Measurements from ENCODE around the gene ELK4.

ELK4 gene

DNA sequence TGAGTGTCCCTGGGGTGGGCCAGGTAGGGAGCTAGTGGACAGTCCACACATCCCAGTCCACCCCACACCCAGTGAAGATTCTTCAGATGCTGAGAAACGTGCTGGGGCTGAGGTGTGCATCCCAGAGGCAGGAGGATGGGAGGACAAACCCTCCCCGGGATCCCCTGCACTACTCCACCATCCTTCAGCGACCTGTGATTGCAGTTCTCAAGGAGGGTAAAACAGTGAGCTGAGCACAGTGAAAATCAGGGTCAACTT is 51.0 kb downstream of the ELK4 start:
- no peak for DNase-seq (ENCODE audit: low spot score)

DNA sequence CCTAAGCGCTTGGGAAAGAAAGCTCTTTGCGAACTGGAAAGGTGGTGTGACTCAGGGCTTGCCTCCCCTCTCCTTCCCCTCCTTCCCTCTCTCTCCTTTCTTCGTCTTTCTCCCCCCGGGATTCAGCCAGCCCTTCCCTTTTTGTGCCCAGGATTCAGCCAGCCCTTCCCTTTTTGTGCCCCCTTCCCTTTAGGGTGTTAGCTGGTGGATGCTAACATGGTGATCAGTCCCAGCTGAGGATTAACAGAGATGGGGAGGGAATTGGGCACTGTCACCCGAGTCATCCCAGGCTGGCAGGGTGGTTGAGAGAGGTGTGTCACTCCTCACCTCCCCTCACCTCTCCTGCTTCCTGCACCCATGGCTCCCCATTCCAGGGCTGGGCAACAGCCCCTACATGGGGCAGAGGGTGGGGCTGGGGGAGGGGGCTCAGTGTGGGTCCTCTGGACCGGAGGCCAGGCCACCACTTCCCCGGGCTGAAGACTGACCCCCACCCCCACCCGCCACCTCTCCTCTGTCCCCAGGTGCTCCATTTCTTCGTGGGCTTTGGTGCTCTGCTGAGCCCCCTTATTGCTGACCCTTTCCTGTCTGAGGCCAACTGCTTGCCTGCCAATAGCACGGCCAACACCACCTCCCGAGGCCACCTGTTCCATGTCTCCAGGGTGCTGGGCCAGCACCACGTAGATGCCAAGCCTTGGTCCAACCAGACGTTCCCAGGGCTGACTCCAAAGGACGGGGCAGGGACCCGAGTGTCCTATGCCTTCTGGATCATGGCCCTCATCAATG is 51.5 kb downstream of the ELK4 start:
- no peak for DNase-seq (ENCODE audit: low spot score)

DNA sequence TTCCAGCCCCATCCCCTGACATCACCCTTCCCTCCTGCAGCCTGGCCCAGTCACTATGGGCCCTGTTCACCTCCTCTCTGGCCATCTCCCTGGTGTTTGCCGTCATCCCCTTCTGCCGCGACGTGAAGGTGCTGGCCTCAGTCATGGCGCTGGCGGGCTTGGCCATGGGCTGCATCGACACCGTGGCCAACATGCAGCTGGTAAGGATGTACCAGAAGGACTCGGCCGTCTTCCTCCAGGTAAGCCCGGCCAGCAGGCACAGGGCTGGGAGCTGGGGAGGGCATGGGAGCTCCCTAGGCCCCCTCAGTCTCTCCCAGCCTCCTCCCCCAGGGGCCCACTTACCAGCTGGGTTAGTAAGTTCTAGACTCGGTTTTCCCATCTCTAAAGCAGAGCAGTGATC is 52.1 kb downstream of the ELK4 start:
- DNase-seq (ENCODE audit: low spot score) = no peak

DNA sequence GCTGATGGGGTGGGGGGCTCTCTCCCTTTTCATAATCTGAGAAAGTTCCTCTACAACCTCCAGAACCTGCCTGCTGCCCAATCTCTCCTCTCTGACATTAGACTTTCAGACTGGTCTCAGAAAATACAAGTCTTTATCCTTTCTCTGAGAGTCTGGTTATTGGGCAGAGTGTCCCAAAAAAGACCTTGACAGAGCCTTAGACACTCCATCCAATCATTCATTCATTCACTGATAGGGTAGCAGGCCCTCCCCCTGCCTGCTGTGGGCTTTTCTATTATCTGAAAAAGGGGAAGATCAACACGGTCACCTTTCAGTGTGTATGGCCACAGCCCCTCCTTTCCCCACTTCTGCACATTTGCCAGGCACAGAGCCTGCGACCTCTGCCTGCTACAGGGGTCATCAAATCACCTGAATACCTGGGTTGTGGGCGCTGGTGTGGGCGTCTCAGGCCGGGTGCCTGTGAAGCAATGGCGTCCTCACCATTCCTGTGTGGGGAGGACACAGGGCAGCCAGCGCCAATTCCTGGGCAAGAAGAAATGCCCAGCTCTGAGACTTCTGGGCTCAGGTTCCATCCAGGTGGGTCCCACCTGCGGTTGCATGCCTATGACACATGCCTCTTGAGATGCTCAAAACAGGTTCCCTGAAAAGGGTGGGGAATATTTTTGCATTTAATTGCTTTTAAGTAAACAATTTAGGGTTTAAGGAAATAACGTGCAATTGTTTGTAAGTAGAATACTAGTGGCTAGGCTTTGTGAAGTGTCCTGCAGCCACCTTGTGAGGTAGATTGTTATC is 52.8 kb downstream of the ELK4 start:
- DNase-seq (ENCODE audit: low spot score) = no peak

DNA sequence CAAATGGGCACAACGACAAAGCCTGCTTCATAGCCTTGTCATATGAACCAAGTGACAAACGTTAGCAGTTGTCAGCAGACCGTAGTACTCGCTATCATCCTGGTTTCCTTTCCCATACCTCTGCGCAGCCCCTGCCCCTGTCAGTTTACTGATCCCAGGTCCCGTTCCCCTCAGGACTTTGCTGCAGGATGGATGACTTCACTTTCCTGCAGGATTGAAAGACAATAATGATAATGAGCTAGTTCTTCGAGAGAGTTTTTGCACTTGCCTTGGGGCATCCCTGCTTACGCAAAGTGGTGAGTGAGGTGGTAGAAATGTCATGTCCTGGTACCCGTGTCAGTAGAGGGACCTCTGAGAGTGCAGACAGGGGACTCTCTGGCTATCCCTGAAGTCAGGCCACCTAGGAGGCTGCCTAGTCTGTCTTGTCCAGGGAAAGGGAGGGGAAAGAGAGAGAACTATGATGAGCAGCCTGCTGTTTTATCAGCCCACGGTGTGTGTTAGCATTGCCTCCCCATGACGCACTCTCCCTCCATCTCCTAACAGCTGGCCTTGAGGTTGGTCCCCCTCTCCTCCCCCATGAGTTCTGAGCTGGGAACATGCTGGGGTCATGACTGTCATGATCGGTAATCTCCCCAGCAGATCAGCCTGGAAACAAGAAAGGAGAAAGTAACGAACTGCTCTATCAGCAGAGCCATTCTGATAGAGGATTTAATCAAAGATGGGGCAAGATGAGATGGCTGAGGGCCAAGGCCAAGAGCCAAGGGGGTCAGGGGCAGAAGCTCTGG is 53.7 kb downstream of the ELK4 start:
- DNase-seq (ENCODE audit: low spot score) = no peak

DNA sequence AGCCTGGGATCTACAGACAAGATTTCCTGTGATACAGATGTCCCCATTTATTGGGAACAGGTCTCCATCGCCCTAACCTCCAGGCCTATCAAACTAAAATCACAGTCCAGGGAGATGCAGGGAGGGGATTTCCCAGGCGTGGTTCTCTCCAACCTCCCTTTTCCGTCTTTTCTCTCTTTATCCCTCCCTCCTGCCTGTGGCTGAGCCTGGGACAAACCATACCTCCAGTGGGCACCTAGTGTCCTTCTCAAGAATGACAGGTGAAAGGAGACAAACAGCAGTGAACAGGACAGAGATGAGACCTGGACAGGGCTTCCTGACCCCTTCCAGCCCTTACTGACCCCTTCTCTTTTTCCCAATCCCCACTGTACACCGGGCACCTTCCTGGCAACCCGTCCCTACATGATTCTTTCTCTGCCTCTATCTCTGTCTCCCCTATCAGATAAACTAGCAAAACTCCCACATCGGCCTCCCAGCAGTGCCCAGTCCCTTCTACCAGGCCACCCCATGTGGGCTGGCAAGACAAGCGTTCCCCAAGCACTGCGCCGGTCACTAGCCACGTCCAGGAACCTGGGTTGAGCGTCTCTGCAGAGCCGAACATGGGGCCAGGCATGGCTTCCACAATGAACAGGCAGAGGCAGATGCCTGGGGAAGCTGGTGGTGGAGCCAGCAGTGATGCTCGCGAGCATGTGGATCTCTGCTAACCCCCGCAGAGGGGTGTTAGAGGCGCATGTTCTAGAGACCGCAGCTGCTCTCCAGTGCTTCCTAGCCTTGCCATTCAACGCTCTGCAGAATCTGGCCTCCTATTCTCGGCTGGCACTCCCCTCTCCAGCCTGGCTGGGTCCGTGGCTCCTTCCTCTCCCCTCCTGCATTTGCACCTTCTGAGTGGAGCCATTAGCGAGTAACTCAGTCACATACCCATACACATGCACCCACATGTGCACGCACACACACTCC is 54.7 kb downstream of the ELK4 start:
- no peak for DNase-seq (ENCODE audit: low spot score)

DNA sequence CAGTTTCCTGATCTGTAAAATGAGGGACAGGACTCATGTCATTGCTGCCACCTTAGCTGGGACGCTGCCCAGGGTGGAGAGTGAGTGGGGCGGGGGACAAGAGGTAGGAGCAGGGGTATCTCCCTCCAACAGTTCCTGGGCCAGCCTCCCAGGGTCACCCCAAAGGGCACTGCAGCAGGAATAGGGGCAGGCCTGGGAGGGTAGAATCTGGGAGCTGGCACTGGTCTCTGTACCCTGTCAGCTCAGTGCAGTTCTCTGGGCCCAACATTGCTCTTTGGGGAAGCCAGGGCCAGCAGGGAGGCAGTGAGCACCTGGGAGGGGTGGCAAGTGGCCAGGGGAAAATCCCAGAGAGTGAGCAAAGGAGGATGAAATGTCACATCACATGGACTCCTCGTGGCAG is 55.8 kb downstream of the ELK4 start:
- no peak for DNase-seq (ENCODE audit: low spot score)

DNA sequence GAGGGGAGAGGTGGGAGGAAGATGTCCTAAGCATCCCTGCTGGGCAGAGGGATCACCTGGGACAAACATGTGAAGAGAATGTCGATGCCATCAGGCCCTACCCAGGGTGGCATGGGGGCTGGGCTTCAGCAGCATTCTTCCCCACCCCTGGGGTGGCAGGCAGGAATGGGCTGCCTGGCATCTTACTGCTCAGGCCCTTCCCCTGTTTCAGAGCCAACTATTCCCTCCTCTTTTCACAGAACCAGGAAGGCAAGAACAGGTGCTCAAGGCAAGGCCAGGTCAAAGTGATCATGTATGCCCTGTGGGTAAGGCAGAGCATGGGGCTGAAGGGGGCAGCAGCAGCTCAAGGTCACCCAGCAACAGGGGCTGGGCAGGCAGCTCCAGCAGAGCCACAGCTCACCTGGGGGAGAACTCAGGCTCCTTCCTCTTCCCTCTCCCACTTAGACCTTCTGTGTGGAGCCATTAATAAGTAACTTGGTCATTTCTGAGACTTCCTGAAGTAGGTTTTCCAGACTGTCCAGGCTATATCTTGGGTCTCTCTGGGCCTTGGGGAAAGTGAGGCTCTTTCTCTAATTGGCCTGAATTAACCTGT is 56.4 kb downstream of the ELK4 start:
- DNase-seq (ENCODE audit: low spot score) = no peak

DNA sequence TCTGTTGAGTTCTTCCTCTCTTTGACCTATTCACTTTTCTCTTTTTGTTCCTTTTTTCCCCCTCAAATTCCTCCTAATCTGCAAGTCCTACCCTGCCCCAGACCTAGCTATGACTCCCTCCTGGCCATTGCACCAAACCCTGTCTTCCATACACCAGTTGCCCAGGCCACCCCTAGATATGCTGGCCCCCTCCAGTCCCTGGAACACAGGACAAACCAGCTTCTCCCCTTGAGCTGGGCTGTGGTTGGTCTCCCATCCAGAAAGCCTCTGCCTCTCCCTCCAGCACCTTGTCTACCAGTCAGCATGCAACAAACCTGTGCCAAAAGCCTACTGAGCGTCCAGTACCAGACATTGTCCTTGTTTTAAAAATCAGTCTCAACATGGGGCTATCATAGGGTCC is 59.4 kb downstream of the ELK4 start:
- no peak for DNase-seq (ENCODE audit: low spot score)

DNA sequence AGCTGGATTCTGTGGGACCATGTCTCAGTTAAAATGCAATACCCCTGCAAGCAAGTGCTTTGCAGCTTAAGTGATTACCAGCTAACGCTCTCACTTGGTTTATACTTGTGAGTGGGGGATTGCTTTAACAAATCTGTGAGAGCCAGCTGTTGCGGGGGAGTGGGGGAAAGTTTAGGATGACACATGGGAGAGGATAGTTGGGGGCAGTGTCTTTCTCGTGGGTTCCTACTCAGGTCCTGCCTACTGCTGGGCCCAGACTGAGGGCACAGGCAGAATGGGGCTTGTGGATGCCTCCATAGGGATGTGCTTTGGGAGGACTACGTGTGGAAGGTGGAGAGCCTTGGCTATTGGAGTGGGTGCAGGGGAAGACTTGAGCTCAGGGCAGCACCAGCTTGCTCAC is 60.1 kb downstream of the ELK4 start:
- no peak for DNase-seq (ENCODE audit: low spot score)

DNA sequence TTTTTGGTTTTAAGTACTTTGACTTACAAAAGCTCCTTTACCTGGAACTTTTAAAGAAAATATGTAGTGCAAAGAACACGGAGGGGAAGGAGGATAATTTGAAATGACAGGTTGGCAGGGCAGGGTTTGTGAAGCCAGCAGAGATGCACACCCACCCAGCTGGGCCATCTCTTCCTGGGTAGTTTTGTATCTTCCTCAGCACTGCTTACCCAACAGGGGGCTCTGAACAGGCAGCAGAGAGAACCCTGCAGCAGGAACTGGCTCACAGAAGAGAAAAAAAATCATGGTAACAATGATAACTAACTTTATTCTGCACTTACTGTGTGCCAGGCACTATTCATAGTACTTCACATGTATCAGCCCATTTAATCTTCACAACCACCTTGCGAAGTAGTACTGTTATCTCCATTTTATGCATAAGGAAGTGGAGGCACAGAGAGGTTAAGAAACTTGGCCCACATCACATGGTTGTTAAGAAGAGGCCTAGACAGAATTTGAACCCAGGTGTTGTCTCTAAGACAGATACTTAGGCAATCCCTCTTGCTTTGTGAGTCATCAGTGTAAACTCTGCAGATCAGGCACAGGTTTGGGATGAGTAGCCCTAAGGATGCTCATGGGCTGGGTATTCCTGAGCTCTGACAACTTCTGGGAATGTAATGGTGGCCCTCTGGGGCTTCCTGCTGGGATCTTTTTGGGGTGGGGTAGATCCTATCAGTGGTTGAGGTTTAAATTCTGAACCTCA is 60.8 kb downstream of the ELK4 start:
- no peak for DNase-seq (ENCODE audit: low spot score)

DNA sequence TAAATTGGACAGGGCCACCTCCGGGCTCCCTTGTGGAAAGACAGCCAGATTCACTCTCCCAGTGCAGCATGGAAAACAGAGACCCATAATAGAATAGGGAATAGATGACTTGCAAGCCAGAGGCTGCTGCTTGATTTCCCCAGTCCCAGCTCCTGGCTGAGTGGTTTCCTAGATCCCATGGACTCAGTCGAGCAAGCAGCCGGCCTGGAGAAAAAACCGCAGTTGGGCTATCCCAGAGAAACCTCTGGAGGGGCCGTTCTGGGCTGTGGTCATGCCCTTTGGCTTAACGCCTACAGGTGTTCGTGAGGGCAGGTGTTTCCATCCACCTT is 61.7 kb downstream of the ELK4 start:
- no peak for DNase-seq (ENCODE audit: low spot score)

DNA sequence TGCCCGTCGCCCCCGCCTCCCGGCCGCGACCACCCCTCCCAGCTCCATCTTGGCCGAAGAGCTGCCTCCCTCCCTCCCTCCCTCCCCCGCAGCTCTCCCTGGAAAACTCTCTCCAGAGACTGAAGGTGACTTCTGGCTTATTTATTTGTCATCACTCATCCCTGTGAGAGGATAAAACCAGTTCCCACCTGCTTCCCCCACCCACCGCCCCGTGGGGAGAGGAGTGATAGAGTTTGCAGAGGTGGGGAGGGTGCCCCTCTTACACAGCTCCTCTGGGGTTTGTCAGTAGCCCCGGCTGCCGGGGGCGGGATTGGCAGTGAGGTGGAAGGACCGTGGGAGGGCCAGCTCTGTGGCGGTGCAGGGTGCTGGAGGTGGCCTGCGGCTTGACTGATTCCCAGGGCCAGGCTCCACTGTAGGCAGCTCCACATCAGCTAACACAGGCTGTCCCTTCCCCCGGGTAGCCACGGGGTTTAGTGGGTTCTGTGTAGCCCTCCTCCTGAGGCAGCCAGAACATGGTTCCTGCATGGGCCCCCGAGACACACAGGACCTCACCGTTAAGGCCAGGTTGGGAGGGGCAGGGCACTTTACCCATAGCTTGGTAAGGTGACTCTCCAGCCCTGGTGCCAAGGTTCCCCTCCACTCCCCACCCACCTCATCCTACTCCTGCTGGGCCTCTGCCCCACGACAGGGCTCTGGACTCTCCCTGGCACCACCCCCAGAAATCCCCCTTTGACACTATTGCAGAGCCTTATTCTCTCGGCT is 62.2 kb downstream of the ELK4 start:
- DNase-seq (ENCODE audit: low spot score) = no peak

DNA sequence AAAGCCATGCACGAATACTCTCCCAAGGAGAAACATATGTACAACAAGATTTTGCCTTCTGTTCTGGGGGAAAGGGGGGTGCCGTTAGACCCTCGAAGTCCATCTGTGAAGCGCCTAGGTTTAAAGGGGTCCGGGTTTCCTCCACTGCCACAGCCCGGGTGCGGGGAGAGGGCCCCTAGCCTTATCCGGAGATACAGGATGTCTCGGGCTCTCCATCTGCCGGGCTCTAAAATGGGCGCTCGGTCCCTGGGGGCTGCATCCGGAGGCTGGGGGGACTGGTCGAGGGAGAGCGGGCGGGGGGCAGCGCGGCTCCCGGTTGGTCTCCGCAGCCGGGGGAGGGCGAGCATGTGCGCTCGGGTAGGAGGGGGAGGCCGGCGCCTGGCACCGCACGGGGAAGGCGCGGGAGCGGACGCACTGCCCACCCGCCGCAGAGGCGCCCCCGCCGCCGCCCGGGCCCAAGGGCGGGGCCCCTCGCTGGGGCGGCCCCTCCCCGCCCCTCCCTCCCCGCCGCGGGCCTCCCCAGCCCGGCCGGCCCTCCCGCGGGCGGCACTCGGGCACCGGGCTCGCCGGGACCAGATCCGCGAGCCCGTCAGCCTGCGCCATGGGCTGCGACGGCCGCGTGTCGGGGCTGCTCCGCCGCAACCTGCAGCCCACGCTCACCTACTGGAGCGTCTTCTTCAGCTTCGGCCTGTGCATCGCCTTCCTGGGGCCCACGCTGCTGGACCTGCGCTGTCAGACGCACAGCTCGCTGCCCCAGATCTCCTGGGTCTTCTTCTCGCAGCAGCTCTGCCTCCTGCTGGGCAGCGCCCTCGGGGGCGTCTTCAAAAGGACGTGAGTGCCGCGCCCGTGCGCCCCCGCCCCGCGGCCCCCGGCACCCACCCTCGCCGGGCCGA is 63.1 kb downstream of the ELK4 start:
- DNase-seq (ENCODE audit: low spot score) = peak; percentile 26

DNA sequence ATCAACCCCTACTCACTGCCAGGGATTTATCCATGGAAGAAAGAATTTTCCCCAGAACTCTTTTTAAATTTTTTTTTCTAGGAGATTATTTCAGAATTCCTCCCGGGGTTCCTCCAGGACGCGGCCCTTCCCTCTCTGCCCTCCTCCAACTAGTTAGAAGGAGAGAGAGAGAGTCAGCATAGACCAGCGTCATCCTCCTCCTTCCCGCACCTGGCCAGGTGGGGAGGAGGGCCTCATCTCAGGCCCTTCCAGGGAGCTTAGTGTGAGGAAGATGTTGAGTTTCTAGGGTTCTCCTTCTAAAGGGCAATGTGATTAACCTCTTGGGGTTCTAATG is 63.7 kb downstream of the ELK4 start:
- DNase-seq (ENCODE audit: low spot score) = no peak

DNA sequence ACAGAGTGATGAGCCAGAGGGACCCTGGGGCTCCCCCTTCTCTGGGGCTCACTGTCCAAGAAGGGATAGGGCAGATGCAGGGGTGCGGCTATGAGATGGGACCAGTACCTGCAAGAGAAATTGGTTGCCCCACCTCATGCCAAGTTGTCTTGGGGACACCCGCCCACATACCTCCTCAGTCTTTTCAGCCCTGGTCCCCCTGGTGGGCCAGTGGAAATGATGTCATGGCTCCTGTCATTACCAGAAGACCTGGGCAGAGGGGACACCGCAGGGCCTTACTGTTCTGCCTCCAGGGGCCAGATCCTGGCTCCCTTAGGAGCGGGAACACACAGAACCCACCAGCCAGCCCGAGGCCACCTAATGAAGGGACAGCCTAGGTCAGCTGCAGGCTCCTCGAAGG is 64.1 kb downstream of the ELK4 start:
- DNase-seq (ENCODE audit: low spot score) = no peak

DNA sequence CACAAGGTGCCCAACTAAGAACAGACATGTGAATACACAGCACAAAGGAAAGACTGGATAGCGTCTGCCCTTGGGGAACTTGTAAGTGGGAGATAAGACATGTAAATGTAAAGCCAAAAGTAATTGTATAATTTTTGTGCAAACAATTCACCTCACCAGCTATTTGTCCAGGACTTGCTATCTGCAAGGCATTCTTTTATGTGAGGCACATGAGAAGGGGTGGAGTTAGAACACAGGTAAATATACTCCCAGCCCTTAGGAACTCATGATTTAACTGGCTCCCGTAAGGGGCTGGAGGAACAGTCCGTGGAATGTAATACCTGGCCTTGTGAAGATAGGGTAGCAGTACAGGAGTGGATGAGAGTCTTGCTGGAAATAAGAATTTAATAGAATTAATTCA is 66.0 kb downstream of the ELK4 start:
- no peak for DNase-seq (ENCODE audit: low spot score)

DNA sequence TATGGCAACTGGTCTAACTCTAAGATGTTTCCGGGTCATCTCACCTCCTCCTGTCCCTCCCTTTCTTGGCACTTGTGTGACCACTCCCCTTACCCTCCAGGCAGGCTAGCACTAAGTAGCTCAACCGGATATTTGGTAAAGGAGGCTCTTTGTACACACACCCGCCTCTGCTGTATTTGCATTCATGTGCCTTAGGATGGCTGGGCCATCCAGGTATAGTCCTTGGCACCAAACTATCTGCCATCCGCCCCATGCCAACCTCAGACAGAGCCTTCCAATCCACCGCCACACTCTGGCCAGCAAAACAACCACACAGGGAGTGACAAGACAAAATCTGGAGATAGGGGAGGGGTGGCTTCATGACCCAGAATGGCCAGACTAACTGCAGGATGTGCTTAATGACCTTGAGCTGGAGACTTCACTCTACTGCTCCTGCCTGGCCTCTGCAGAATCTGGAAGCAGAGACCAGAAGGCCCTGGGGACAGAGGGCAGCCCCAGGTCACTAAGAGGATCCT is 67.8 kb downstream of the ELK4 start:
- DNase-seq (ENCODE audit: low spot score) = no peak
